ENCODE results near the gene IFT25. TPM values are rescaled to one million over a fixed set of nuclear protein-coding genes. Genes with fewer than 3 reads are reported as not detected.

IFT25 gene
- total RNA-seq, 2 donors from 2014 or later, result 34.8 to 56.7 TPM

- no peak for TF ChIP-seq CTCF (conservative IDR thresholded peaks at IDR 0.05)
- Histone ChIP-seq H3K36me3 (ENCODE audit: control insufficient read depth, insufficient read depth, low read length) (no peaks in the 10 kb centered on the region), H3K27me3 (ENCODE audit: control insufficient read depth, insufficient read depth, low read length, poor library complexity, severe bottlenecking) (no peaks in the 10 kb centered on the region), H3K9me3 (ENCODE audit: control insufficient read depth, low read length) (no peaks in the 10 kb centered on the region), H3K4me3 (ENCODE audit: low read length) (no peak overlapping the region), H3K27ac (ENCODE audit: low read depth, low read length) (no peak overlapping the region), H3K4me1 (ENCODE audit: control insufficient read depth, insufficient read depth, low read length) (peaks cover under 1% of the 10 kb centered on the region), H3K9ac (ENCODE audit: extremely low read depth, low read length, poor library complexity, severe bottlenecking) (no peak overlapping the region)
- no peak overlapping the region for H3K27ac Mint-ChIP-seq
- no peak overlapping the region for H3K4me3 Mint-ChIP-seq
- H3K9me3 Mint-ChIP-seq, result no peaks in the 10 kb centered on the region
- H3K27me3 Mint-ChIP-seq (ENCODE audit: insufficient read depth), result no peaks in the 10 kb centered on the region
- DNase-seq, result no peak
- 100% methylated on average over 2 of the region's 2 CpGs; no CpG with 5 or more reads in 1 of the 2 experiments for WGBS, 2 experiments (ENCODE audit: insufficient coverage in 1 of 2, insufficient read length in 1 of 2)
- H3K36me3 Mint-ChIP-seq (ENCODE audit: low read depth), result no peaks in the 10 kb centered on the region
- H3K4me1 Mint-ChIP-seq, result peaks cover 4% of the 10 kb centered on the region
Observed at GRCh38 chr1:53987880-53988279, 42.4 kb upstream of the IFT25 start.

- no peaks in the 10 kb centered on the region for H3K27me3 ChIP-seq (ENCODE audit: control insufficient read depth, insufficient read depth, low read length, poor library complexity, severe bottlenecking)
- no peaks in the 10 kb centered on the region for H3K36me3 ChIP-seq (ENCODE audit: control insufficient read depth, insufficient read depth, low read length)
- no peak overlapping the region for H3K4me3 ChIP-seq (ENCODE audit: low read length)
- no peaks in the 10 kb centered on the region for H3K9me3 Mint-ChIP-seq
- H3K4me3 Mint-ChIP-seq, result no peak overlapping the region
- H3K9me3 ChIP-seq (ENCODE audit: control insufficient read depth, low read length), result no peaks in the 10 kb centered on the region
- WGBS, 2 experiments (ENCODE audit: insufficient coverage in 1 of 2, insufficient read length in 1 of 2), result 91% methylated on average over 3 of the region's 3 CpGs; no CpG with 5 or more reads in 1 of the 2 experiments
- H3K4me1 ChIP-seq (ENCODE audit: control insufficient read depth, insufficient read depth, low read length), result peaks cover 7% of the 10 kb centered on the region
- no peak for TF ChIP-seq CTCF (conservative IDR thresholded peaks at IDR 0.05)
- no peak overlapping the region for H3K27ac Mint-ChIP-seq
- H3K27ac ChIP-seq (ENCODE audit: low read depth, low read length), result no peak overlapping the region
- peaks cover 15% of the 10 kb centered on the region for H3K4me1 Mint-ChIP-seq
- no peaks in the 10 kb centered on the region for H3K27me3 Mint-ChIP-seq (ENCODE audit: insufficient read depth)
- H3K9ac ChIP-seq (ENCODE audit: extremely low read depth, low read length, poor library complexity, severe bottlenecking), result no peak overlapping the region
- no peak for DNase-seq
- no peaks in the 10 kb centered on the region for H3K36me3 Mint-ChIP-seq (ENCODE audit: low read depth)
Observed at GRCh38 chr1:53986458-53986857, 41.0 kb upstream of the IFT25 start.

GRCh38 chr1:53984726-53985125, 39.2 kb upstream of the IFT25 start:
- no peak overlapping the region for H3K9ac ChIP-seq (ENCODE audit: extremely low read depth, low read length, poor library complexity, severe bottlenecking)
- peaks cover 7% of the 10 kb centered on the region for H3K4me1 ChIP-seq (ENCODE audit: control insufficient read depth, insufficient read depth, low read length)
- no peak overlapping the region for H3K4me3 Mint-ChIP-seq
- H3K36me3 Mint-ChIP-seq (ENCODE audit: low read depth), result no peaks in the 10 kb centered on the region
- no peaks in the 10 kb centered on the region for H3K9me3 Mint-ChIP-seq
- H3K36me3 ChIP-seq (ENCODE audit: control insufficient read depth, insufficient read depth, low read length), result no peaks in the 10 kb centered on the region
- H3K27ac ChIP-seq (ENCODE audit: low read depth, low read length), result no peak overlapping the region
- DNase-seq, result no peak
- TF ChIP-seq CTCF (conservative IDR thresholded peaks at IDR 0.05), result no peak
- no peaks in the 10 kb centered on the region for H3K27me3 ChIP-seq (ENCODE audit: control insufficient read depth, insufficient read depth, low read length, poor library complexity, severe bottlenecking)
- no peaks in the 10 kb centered on the region for H3K9me3 ChIP-seq (ENCODE audit: control insufficient read depth, low read length)
- no peaks in the 10 kb centered on the region for H3K27me3 Mint-ChIP-seq (ENCODE audit: insufficient read depth)
- peaks cover 21% of the 10 kb centered on the region for H3K4me1 Mint-ChIP-seq
- H3K27ac Mint-ChIP-seq, result no peak overlapping the region
- H3K4me3 ChIP-seq (ENCODE audit: low read length), result no peak overlapping the region

All from endodermal cell (in vitro differentiated cells).